ENCODE measurements around the gene FGF12.

The FGF12 gene

DNA sequence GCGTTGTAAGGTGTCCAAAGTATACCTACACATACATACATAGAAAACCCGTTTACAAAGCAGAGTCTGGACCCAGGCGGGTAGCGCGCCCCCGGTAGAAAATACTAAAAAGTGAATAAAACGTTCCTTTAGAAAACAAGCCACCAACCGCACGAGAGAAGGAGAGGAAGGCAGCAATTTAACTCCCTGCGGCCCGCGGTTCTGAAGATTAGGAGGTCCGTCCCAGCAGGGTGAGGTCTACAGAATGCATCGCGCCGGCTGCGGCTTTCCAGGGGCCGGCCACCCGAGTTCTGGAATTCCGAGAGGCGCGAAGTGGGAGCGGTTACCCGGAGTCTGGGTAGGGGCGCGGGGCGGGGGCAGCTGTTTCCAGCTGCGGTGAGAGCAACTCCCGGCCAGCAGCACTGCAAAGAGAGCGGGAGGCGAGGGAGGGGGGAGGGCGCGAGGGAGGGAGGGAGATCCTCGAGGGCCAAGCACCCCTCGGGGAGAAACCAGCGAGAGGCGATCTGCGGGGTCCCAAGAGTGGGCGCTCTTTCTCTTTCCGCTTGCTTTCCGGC, 318.6 kb downstream of the FGF12 start:
- no peak for DNase-seq

DNA sequence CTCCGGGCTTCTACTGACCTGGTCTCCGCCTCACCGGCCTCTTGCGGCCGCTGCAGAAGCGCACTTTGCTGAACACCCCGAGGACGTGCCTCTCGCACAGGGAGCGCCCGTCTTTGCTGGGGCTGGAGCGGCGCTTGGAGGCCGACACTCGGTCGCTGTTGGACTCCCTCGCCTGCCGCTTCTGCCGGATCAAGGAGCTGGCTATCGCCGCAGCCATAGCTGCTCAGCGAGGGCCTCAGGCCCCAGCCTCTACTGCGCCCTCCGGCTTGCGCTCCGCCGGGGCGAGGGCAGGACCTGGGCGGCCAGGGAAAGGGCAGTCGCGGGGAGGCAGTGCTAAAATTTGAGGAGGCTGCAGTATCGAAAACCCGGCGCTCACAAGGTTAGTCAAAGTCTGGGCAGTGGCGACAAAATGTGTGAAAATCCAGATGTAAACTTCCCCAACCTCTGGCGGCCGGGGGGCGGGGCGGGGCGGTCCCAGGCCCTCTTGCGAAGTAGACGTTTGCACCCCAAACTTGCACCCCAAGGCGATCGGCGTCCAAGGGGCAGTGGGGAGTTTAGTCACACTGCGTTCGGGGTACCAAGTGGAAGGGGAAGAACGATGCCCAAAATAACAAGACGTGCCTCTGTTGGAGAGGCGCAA, 319.2 kb downstream of the FGF12 start:
- DNase-seq: no peak

DNA sequence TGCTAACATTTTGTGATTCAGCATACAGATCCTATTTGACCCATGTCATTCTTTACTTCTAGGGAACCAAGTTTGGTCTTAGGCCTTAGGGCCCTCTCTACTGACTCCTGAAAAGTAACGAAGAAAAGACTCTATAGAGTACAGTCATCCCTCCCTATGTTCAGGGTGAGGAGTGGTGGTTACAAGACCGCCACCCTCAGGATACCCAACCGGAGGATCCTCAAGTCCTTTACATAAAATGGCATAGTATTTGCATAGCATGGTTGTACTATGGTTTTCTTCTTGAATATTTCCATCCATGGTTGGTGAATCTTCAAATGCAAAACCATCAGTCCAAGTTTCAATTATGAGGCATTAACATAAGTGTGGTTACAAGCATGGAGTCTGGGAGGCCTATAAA, 327.6 kb downstream of the FGF12 start:
- DNase-seq: no peak

DNA sequence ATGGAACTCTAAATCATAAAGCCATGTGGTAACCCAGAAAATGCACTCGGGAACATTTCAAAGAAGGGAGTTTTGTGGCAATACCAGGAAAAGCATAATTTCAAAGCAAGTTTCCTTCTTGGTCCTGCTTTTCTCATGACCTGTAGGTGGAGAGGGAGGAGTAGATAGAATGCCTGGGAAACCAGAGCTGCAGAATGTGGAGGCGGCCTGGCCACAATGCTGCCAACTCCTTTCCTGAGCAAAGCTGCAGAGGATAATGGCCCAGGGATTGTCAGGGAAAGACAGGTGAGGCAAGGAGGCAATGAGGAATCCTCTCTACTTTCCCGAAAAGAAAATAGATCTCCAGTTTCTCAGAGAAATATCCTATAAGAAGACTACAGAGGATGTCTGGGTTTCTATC, 330.3 kb downstream of the FGF12 start:
- no peak for DNase-seq

DNA sequence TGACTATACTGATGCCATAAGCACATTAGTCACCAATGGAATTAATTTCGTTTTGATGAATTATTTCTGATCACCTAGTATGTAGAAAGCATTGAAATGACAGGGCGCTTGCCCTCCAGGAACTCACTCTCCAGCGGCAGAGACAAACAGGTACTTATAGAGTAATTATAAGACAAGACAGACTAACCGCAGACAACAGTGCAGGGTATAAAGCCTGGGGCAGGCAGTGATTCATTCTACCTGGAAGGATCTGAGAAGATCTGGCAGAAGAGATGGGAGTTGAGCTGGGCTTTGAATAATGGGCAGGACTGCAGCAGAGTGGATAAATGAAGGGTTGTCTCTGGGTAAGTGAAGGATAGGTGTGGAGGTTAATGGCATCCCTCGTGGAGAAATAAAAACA, 331.8 kb downstream of the FGF12 start:
- DNase-seq: no peak

DNA sequence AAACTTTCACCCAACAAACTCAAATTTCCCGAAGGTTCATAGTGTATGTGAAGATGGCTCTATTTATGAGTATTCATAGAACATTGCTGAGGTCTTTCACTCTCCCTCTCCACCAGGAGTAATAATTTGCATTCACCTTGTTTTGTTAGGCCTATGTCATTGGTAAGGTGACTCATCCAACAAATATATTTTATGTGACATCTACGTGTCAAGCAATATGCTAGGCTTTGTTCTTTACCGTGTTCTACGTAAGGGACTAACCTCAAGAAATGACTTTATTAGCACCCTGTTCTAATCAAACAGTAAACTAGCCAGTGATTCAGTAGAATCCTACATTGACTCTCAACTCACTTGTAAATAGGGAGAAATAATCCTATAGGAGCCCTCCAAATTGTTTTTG, 334.4 kb downstream of the FGF12 start:
- no peak for DNase-seq

DNA sequence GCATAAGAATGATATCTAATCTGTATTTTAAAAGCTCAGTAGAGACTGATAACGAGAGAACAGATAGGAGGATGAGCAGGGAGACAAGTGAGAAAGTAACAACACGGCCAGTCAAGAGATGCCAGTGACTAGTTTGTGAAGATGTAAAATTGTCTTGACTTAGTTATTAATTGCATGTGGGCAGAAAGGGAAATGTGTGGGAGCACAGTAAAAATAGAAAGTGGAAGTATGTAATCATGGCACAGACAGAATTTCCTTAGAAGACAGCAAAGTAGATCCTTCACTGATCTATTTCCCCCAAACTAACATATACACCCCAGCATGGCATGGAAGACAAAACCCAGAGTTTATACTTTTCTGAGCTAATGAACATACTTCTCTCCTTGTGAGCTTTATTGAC, 344.5 kb downstream of the FGF12 start:
- DNase-seq: no peak

DNA sequence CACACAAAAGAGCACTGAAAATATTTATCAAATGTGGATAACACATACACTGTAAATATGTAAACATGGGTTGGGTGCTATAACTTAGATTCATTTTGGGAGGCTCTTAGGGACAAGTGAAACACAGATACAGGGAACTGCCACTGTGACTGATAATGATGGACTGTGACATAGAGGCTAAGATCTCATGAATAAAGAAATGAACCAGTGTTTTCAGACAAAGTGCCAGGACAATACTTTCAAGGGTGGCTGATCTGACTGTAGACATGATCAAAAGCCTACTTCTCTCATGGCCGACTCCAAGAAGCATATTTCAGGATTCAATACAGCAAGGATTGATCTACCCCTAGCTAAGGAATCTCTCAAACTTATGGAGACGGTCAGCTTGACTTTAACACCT, 353.8 kb downstream of the FGF12 start:
- DNase-seq: no peak

DNA sequence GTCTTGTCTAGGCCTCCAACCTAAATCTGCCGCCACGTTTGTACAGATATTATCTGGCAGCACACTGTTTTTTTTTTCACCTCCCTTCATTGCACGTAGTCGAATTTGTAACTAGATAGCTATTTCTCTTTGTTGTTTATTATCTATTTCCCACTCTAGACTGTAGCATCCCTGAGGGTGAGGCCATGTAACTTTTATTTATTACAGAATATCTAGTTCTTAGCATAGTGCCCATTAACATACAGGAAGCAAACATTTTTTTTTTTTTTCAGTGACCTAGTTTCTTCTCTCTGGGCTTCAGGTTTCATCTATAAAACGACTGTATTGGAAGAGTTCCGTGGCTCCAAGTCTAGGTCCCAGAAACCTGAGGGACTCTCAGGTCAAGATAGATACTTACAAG, 354.3 kb downstream of the FGF12 start:
- no peak for DNase-seq

DNA sequence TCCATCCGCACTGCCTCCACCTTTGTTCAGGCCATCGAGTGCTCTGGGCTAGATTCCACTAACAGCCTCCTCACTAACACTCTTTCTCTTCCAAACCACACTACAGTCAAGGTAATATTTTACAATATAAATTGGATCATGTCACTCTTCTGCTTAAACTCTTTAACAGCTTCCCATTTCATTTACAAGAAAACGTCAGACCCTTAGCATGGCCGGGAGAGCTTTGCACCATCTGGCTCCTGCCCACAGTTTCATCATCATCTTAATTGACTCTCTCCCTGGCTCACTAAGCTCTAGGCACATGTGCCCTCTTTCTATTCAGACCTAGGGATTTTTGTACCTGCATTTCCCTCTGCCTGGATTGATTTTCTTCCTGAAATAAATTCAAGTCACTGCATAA, 354.7 kb downstream of the FGF12 start:
- no peak for DNase-seq

DNA sequence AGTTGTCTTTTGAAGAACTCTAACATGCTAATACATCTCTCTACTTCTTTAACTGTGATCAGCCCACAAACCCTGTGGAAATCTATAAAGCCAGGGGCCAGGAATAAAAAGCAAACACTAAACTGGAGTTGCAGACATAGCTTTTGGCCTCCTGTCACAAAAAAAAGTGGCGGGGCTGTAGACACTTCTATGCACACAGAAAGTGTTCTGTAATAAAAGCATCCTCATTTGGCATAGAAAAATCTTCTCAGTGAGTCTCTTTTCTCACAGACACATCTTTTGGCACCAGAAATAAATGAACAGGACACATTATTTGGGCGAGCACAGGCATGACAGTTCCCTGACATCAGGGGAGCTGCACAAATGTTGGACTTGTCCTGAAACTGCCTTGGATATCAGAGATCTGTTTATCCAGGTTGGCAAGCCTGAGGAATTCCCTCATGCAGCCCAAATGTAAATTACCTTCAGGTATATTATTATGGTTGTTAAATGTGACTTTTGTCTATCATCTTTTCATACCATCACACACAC, 355.4 kb downstream of the FGF12 start:
- DNase-seq: no peak

DNA sequence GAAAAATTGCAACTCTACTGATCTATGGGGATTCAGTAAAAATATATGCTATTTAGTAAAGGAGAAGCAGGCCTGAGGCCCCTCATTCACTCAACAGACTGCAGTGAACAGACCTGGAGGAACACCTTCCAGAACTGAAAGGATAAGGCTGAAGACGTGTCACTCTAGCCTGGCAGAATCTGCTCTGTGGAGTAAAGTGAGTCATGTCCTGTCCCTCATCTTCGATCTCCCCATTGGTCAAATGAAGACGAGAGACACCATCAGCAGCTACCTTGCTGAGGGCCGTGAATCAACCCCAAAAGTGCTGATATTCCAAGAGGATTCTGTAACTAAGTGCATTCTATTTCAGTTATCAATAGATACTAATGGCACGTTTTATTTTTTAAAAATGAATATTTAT, 359.7 kb downstream of the FGF12 start:
- no peak for DNase-seq

DNA sequence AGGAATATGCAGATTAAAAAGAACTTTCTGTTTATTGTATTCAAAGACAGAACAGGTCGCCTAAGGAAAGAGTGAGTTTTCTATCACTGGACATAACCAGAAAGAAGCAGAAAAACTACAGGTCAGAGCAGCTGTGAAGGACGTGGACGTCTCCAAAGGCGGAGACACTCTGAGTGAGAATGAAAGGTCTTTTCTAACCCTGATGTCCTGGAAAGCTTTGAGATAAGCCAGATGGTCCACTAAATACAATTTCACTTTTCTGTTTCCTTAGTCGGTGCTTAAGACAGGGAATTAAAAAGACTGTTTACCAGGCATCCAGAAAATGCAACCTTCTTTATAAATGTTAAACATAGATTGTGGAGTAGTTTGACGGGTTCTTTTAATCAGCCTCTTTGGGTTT, 360.4 kb downstream of the FGF12 start:
- no peak for DNase-seq

DNA sequence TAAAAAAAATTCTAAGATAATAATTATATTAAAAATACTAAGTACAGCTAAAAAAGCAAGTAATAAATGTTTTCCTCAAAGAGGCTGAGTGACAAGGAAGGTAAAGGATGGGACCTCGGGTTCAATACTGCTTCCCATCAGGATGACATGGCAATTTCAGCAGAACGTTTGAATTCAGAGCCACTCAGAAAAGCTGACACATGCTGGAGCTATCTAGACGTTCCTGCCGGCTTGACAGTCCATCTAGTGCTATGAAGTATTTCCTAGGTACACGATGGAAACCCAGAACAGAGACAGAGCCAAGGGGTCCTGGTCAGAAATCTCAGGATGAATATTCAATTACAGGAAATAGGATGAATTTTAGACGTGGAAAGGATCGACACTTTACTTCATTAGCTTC, 361.8 kb downstream of the FGF12 start:
- DNase-seq: no peak

DNA sequence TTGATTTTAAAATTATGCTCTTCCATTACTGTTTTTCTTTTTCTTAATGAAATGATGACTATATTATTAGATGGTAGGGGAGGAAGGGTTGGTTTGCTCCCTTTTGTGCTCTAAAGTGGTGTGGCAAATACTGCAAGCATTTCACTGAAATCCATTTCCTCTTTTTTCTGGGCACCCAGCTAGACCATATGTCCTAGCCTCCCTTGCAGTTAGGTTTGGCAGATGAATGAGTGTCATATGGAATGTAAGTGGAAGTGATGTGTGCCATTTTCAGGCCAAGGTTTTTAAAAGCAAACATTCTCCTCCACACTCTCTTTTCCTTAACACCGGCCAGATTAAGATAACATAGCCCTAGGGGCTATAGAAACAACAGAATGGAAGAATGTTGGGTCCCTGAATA, 363.0 kb downstream of the FGF12 start:
- no peak for DNase-seq

DNA sequence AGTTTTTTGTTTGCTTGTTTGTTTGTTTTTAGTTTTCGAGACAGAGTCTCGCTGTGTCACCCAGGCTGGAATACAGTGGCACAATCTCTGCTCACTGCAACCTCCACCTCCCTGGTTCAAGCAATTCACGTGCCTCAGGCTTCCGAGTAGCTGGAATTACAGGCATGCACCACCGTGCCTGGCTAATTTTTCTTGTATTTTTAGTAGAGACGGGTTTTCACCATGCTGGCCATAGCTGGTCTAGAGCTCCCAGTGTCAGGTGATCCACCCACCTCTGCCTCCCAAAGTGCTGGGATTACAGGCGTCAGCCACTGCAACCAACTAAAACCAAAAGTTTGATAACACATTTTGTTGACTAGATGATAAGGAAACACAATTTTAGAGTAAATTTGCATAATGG, 372.7 kb downstream of the FGF12 start:
- no peak for DNase-seq

DNA sequence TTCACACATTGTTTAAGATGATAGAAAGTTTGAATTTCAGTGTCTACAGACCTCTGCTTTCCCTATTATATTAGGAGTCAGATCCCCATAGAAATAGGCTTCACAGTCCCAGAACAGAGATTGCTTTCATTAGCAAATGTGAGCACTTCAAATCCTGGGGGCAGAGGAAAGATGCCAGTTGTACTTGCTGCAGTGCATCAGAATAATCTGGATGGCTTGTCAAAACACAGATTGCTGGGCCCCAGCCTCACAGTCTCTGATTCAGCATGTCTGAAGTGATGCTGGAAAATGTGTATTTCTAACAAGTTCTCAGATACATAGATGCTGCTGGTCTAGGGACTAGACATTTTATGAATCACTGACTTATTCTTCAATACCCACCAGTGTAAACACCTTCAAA, 375.2 kb downstream of the FGF12 start:
- no peak for DNase-seq

DNA sequence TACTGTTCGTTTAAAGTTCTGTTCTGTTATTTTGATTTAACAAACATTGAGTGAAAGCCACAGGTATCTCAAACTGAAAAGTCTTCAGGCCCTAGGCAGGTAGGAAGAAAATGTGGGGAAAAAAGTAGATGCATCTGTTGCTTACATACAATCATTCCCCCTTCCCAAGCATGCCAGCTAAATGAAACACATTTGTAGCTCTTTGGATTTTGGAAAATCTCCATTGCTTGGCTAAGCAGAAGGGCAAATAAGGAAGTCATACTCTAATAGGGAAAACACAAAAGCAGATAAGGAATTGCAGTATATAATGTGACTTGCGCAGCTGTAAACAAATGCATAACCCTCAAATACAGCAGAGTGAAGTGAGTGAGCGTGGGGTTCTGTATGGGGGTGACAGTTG, 375.9 kb downstream of the FGF12 start:
- DNase-seq: no peak

DNA sequence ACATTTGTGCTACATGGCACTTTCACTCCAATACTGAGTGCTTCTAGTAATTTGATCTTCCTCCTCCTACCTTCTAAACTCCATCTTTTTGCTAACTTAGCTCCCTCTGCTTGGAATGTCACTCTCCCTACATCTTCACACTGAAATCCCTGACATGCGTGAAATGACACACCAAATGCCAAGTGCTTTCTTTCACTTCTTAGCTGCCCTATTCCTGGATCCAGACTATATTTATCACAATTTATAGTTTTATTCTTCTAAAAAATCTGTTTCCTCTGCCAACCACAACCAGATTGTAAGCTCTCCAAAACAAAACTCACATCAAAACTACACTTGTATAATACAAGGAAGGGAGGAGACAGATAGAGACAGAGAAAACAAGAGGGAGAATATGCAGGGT, 387.3 kb downstream of the FGF12 start:
- no peak for DNase-seq

DNA sequence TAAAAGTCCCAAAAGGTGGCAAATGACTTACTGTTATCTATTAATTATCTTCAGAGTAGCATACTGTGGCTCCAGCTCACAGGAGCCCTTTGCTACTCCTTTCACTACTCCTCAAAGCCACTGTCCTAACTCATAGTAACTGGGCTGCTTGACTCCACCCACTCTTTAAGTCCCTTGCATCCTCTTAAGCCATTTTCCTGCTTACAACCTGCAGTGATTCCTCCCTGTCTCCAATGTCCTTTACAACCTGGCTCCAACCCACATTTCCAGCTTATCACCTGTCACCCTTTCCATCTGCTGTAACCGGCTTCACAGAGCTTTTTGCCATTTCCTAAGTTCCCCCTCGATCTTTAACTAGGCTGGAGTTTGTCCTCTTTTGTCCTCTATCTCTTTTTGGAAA, 388.1 kb downstream of the FGF12 start:
- DNase-seq: no peak

DNA sequence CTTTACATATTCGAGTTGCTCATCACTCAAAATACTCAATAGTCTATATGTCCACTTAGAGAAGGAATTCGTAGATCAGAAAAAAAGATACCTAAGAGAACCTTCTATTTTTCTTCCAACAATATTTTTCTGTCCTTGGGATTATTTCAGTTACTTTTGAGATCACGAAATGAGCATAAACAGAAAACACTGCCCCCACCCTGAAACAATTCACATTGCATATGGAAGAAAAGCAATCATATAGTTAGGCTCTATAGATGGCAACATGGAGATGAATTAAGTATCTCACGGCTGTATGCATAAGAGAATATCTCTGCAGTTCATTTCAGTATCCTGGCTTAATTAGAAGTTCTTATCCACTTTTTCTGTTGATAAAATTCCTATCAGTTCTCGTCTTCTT, 391.1 kb downstream of the FGF12 start:
- DNase-seq: no peak

DNA sequence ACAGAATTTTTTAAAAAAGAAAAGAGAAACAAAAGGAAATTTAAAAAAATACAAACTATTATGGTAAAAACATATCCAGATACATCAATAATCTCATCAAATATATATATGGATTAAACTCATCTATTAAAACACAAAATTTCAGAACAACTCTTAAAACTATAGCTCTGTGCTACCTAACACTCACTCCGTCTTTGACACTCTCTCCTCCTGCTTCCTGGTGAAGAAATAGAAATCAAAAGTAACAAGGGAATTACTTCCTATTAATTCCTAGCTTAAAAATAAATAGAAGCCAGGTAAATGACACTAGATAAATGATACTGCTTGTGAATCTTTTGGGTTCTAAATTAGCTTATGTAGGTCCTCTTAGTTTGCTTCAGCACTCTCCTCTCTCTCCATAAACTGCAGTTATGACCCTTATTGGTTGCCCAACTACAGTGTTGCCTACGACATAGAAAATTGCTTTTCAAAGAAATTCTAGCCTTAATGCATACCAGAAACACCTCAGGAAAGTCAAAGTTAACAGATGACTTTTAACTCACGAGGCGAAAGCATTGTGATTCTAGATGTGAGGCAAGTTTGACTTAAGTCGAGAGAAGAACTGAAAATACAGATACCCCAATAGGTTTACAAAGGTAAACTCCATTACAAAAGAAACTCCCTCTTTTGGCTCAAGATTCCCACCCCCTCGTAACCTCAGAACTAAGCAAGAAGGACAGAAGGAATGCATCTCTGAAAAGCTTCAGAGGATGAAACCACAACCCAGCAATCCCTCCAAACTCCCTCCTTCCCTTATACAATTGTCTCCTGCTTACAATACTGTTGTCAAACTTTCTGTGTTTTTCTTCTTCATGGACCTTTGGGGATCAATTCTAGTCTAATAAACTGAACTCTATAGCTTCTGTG, 394.7 kb downstream of the FGF12 start:
- no peak for DNase-seq

DNA sequence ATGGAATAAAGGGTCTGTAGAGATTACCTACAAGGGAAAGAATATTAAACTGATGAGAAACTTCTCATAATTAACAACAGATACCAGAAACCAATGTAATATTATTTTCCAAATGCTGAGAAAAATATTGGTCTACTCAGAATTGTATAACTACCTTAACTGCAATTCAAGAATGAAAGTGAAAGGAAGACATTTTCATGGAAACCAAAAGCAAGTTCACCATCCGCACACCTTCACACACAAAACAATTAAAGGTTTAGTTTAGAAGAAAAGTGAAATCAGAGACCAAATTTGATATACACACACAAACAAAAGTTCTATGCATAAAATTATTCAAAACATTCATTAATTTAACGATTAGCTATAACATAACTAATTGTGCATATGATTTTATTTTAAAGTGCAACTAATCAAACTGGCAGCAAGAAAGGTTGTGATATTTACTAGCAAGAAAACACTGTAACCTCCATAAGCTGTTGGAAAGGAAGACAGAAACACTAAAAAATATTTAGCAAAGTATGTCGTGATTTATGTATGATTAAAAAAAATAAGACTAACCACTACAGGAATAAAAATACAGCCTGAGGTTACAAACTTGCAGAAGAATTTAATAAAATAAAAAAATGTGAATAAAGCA, 395.5 kb downstream of the FGF12 start:
- no peak for DNase-seq

DNA sequence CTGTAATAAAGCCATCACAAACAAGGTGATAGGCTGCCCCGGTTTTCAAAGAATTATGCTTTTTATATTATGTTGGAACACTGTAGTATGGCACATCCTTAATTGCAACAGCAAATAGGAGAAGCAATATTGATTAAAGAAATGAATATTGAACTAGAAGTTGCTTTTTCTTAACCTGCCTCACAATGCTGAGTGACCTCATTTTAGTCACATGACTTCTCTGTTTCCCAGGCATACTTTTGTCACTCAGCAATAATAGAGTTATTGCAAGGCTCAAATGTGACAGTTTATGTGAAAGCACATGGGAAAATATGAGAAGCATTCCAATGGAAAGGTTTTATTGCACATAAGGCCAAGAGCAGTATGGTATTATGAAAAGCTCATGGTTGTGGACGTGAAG, 400.7 kb downstream of the FGF12 start:
- DNase-seq: no peak
